NCI-H1436 (cell line): ENCODE measurements around the gene PALLD.
A peak's percentile ranks its signal among the peaks of the same experiment; 100 is the strongest.

Experiments
- DNase-seq: peaks from one replicate; lab custom pipeline; 2025; lab: John Stamatoyannopoulos, UW

Gene PALLD

DNA sequence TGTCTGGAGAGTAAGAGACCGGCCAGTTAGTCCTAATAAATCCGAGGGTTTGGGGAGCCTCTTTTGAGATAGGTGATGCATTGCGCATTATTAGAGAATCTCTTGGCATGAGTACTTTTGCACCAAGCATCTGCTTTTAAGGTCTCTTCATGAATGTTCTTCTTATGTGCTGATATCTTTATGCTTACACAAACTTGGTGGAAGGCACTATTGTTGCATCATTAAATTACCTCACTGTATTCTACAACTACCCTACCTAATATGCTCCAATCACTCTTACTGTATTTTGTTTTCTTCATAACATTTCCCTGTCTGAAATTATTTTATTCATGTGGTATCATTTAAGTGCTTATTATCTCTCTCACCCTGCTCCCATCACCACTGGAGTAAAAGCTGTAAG is 151.6 kb downstream of the PALLD start:
- no peak for DNase-seq

DNA sequence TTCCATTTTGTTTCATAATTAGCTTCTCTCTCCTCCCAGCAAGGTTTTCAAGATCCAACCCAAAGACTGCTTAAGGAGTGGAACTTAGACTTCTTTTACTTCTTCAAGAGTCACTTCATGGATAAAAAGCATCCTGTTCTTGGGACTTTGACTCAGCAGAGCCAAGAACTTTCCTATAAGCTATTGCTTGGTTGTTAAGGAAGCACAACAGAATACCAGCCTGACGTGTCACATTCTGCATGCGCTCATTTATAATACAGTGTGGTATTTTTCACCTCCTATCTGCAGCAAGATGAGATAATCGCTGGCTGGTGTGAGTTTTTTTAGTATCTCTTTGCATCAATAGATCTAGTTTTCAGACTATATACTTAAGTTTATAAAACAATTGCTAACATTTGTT is 152.1 kb downstream of the PALLD start:
- DNase-seq, result no peak

DNA sequence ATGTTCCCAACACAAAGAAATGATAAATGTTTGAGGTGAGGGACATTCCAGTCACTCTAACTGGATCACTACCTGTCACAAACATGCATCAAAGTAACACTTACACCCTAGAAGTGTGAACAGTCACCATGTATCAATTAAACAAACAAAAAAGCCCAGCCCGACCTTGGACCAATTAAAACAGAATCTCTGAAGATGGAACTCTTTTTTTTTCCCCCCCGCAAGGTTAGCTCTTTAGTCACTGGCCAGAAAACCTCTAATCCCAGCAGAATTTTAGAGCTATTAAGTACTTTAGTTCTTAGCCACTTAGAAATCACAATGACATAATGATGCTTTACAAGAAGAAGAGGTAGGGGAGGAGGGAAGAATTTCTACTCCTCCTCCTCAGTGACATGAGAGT is 154.5 kb downstream of the PALLD start:
- no peak for DNase-seq

DNA sequence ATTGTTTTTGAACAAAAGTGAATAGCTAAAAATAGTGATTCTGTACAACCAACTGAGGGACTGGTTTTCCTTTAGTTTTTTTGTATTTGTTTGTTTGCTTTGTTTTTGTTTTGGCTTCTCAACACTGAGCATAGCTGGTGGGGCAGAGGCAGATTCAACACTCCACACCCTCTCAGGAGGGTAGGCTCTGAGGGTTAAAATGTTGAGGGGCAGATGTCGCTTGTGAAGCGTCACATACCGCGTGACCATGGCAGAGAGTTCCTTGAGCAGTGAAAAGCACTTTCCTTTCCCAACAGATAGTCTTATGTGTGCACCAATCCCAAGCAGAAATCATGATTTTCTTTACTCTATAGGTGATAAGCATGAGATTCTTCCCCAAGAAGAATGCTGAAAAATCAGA is 155.0 kb downstream of the PALLD start:
- DNase-seq, result no peak

DNA sequence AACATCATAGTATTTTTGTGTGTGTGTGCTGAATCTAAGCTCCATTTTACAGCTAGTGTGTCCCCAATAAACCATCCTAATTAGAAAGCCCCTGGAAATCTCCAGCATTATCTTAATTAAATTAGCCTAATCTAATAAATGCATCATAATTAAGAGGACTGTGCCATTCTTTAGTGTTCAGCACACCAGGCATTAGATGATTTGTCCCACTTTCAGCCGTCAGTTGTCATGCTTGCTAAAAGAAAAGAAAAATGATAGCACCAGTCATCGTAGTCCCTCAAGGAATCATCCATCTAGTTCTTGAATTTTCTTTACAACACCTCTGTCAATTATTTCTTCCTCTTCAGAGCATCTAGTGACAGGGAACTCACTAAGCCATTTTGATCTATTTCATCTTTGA is 155.9 kb downstream of the PALLD start:
- no peak for DNase-seq

DNA sequence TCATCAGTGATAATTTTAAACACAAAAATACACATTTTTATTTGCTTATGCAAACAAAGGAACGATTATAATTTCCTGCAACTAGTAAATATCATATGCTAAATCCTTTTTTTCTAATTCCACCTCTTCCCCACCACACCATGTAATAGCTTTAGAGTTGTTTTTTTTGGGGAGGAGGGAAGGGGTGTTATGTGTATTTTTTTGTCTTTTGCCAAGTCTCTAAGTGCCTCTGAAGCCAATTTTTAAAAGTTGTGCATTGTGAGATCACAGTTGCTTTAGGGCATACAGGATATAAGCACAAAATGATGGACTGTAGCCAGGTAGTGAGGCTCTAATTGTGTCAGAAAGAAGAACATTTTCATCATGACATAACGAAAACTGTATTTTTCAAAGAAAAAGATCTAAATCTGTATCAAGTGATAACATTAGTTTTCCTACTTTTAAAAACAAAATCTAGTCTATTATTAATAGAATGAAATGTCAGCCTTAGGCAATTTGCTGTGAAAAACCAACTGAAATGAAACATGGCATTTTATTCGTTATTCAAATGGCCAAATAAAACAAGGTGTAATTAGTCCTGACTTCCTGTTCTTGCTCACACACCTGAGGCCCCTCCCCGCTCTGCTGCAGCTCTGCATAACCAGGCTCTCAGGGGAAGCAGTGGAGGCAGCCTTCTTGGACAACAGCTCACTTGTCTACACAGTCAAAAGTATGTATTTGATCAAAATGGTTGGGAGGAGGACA is 157.4 kb downstream of the PALLD start:
- DNase-seq, result peak; percentile 54

DNA sequence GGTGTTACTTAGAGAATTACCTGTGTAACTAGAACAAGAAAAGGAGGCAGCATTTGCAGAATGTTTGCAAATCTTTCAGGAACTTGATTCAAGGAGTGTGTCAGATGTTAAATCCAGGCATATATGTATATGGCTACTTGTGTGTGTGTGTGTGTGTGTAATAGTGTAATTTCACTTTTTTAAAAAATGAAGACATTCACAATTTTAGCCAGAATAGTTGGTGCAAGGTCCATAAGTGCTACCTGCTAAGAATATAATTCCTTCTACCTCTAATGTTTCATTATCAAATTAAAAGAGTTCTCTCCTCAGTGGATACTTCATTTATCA is 158.0 kb downstream of the PALLD start:
- DNase-seq, result no peak

DNA sequence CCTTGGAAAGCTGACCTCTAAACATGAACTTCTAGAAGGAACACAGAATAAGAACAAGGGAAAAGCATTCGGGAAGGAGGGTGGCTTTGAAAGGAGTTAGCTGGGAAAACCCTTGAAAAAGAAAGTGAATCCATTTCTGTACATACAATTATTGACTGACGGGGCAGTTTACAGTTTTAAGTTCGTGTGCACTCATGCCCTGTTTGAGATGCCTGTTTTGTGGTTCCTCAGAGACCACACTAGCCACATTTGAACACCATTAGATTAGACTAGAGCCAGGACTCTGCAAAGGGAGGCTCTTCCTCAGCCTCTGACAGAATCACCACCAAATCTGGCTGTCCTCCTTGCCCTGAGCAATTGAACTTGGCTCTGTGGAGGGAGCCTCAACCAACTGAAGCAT is 158.3 kb downstream of the PALLD start:
- DNase-seq, result no peak

DNA sequence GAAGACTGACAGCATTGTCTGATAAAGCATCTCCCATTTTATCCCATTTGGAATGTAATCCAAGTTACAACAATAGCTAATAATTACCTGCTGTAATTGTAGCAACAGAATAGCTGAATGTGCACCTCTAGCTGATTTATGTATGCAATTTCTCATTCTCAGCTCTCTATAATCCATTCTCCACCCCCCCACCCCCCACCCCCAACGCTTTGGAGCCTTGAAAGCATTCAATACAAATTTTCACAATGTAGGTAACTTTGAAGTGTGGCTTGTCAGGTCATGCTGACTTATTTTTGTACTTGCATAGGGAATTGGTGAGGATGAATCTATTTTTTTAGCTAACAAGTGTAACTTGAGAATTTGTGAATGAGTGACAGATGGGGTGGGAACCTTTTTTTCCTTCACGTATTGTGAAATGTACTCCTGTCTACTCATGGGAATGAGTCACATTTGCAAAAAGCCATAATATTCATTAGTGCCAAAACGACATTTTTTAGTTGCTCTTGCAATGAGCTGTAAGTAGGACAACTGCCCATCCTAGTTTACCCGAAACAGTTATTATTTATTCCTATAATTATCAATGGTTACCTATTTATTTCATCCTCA is 159.3 kb downstream of the PALLD start:
- DNase-seq, result no peak

DNA sequence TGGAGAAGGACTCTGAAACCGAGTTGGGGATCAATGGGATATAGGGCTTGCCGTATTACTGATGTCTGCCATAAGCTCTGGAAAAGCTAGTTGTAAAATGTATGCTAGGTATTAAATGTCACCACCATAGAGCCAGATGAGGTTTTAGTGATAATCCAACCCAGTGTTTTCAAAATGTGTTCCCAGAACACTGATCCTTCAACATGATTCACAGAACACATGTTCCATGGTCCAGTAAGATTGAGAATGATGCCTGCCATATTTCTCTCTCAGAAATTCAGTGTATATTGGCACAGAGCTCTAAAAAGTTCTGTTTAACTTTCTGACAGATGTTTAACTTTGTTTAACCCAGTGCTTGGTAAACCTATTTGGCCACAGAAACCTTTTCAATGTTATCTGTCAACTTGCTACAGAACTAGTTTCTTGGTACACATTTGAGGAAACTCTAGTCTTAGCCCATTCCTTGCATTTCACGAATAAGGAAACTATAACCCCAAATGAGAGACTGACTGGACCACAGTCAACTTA is 160.2 kb downstream of the PALLD start:
- DNase-seq, result no peak

DNA sequence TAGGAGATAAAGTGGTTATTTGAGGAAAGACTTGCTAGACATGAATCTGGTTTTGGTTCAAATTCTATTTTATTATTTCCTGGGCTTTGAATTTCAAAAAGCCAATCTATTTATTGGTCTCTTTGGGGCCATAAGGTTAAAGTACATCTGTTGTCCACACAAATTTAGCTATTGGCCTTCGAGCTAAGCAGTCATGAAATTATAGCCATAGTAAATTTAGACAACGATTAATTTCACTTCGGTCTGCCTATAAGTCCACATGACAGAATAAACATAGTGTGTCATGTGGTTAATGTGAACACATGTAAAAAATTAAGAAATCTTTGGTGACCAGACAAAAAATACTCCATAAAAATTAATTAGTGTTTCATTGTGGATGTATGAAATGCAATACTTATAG is 161.9 kb downstream of the PALLD start:
- no peak for DNase-seq

DNA sequence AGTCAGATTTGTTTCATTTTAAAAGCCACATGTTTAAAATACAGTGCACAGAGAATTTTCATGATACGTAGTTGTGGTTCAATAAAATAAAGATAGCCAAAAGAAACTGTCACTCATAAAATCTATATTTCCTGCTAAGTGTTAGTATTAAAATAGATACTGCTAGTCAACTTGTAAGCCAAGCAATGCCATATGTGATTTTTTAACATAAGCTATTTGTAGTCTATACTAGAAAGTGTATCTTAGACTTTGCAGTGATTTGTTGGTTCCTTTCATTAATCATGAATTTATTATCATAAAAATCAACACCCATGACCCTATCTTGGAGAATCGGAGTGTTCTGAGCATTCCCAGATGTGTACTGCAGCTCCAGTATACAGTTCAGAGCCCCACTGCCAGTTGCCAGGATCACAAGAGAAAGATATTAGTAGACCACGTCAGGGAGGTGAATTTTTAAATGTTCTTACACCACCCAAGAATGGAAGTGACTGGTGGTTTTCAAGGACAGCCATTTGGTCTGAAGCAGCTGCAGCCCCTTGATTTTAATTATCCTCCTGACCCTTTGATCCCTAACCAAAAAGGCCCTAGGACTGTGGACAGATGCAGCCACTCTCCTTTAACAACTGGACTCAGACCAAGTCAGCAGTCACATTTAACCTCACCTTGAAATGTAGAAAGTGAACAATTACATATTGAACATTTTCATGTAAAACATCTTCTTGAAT is 163.1 kb downstream of the PALLD start:
- no peak for DNase-seq

DNA sequence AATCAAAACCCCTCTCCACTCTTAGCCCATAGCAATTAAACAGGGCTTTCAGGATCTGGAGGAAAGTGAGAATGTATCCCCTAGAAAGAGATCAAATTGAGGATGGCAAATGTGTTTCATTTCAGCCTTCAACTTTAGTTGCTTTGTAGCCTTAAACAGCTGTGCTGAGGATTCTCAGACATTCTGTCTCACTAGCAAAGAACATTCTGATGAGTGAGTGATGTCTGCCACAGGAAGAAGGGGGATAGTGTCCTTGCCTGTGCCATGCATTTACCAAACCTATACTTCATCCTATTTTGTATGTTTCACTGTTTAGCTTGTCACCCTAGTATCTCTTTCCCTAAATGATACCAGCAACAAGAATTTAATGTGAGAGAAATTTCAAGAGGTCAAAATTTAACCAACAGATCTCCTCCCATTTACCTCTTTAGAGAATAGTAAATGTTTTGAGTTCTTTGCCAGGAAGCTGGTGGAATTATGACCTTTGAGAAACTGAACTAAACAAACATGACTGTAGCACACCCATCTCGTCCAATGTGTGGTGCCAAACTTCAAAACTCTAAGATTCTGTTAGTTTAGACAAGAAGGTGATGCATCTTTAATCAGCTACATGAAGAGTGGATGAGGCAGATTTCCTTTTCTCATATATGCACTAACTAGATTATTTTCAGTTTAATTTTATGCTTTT is 165.6 kb downstream of the PALLD start:
- DNase-seq, result no peak

DNA sequence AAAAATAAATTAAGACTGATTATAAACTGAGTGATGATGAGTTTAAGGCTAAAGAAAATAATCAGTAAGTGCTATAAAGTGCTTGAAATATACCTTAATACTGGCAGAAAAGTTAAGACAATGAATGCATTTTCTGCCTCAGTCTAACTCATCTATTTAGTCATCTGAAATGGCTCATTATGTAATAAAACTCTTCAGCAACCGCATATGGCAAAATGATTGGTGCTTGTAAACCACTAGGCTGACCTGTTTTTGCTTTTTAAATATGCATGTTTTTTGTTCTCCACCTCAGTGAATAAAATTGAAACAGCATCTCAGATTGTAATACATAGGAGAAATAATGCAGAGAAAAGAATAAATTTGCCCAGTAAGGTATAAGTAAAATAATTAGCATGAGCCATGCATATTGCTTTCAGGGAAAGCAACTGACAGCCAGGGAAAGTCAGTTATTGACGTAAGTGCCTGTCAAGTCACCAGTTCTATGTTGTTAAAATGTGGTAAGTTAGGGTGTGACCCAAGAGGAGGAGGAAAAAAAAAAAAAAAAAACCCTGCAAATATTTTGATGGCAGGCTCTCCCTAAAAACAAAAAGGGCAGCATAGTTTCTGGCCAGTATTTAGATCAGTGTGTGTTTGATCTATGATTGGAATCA is 167.5 kb downstream of the PALLD start:
- DNase-seq, result no peak

DNA sequence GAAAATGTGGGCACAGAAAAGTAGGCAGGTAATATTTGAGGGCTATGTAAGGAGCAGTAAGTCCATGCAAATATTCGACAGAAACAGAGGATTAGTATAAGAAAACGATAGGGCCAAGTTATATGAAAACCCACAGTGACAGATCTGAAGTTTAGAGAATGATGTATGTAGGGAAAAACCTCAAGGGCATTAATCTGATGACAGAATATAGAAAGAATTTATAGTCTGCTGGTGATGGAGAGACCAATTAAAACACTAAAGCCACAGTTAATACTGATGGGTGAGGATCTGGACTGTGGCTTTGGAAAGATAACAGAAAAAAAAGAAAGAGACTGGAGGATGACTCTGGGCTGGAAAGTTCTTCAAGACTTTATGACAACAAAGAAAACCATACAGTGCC is 169.7 kb downstream of the PALLD start:
- no peak for DNase-seq

DNA sequence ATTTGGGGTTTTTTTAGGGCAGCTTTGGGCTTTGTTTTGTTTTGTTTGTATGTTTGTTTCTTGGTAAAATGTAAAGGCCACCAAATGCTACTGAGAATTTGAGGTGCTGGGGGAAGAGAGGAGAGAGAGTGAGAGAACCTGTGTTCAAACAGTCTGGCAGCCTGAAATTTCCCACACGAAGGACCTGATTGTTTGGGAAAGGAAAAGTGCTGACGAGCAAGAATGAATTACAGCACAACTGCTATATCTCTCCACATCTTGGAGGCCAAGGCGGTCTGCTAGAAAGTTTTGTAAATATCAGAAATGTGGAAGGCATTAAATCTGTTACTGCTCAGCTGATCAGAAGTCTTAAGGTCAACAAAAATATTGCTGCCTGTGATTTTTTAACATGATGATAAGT is 170.5 kb downstream of the PALLD start:
- DNase-seq, result no peak

DNA sequence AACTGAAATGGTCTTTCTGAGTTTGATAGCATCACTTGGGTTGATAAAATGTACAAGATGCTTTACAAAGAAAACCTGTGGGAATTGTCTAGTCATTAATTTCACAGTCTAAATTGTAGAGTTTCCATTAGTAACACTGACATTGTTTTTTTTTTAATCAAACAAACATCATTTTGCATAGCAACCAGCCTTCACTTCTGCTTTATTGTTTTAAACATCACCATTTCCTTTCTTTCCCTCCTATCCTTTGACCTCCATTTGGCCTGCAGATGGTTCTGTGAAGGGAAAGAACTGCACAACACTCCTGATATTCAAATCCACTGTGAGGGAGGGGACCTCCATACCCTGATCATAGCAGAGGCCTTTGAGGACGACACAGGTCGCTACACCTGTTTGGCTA is 171.1 kb downstream of the PALLD start:
- no peak for DNase-seq

DNA sequence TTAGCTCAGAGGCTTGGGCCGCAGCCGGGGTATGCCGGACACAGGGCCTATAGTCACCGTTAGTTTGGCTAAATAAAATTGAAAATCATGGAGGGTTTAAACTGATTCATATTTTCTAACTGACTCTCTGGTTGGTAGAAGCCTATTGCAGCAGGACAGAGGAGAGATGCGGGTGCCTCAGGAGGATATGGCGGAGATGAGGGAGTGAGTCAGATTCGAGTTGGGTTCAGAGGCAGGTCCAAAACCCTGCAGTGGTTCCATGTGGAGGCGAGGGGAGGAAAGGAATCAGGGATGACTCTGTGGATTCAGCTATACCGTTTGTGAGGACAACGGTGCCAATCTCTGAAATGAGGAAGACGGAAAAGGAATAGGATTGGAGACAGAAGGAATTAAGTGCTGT is 176.6 kb downstream of the PALLD start:
- DNase-seq, result no peak

DNA sequence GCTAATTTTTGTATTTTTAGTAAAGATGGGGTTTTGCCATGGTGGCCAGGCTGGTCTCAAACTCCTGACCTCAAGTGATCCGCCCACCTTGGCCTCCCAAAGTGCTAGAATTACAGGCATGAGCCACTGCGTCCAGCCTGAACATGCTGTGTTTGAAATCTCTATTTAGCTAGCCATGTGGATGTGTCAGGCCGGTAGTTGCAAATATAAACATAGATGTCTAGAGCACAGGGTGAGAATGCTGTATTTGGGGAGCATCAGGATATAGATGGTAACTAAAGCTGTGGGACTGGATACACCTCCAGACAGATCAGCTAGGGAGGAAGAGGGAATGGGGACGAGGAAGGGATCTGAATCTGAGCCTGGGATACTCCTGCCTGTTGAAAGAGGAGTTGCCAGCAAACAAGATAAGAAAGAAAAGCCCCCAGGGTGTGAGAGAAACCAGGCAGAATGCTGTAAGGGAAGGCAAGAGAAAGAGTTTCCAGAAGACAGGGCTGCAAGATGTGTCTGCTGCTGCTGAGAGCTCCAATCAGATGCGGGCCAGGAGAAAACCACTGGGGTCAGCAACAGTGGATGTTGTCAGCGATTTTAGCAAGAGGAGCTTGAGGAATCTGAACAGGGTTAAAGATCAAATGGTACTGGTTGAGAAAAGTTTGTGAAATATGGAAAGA is 177.4 kb downstream of the PALLD start:
- no peak for DNase-seq

DNA sequence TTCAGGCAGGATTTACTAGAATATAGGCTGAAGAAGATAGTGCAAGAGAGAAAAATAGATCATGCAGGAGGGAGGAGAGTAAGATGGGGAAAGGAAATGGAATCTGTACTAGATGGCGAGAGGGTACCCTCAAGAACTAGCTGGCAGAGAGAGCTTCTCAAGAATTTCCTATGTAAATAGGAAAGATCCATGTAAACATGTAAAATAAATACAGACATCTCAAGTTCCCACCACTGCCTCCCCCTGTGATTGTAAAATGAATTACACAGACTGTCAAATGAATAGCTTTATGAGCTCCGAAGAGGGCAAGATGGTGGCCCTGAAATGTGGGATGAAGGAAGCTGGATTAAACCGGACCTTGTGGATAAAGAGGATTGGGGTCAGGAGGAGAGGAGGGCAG is 178.0 kb downstream of the PALLD start:
- DNase-seq, result no peak

DNA sequence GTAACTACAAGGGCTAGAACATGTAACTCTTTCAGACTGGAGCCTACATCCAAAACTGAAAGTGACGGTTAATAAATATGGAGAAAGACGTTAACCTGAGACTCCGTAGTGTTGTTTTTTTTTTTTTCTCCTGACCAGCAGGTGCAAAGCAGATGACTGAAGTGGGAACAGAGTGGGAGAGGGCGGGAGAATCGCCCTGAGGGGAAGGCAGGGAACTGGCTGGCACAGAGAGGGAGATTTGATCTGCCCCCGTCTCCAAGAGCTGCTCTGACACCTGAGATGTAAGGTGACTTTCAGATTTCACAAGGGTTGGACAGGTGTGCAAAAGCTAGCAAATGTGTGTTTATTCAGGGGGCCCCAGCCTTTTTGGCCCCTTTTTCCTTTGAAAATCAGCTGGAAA is 180.2 kb downstream of the PALLD start:
- DNase-seq, result peak; percentile 64

DNA sequence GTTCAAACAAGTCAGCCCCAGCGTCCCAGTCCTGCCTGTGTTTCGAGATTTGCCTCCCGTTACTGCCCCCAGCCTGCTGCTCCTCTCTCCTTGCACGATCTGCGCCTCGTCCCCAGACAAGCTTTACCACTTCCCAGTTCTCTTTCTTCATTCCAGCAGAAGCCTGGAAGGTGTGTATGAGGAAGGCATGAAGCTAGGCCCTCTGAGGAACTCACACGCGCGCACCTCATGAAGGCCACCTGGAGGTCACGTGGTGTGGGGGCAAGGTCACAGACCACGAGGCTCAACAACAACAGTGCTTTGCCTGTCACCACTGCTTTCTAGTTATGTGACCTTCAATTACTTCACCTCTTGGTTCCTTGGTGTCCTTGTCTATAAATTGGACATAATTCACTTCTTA is 181.0 kb downstream of the PALLD start:
- no peak for DNase-seq
